ENCODE measurements around the gene HTT. TPM values are rescaled to one million over a fixed set of nuclear protein-coding genes. Genes with fewer than 3 reads are reported as not detected.

HTT gene
- total RNA-seq, 1 experiment from 2014 or later: 64.4 TPM

- no peak overlapping the region for H2AFZ ChIP-seq (ENCODE audit: low read length)
- peaks cover 8% of the 10 kb centered on the region; the same call in 1 of the 2 replicates for H3K79me2 ChIP-seq (ENCODE audit: insufficient read depth, low read length)
- no peak overlapping the region for H3K14ac ChIP-seq (ENCODE audit: insufficient read depth, low read length)
- H2AK5ac ChIP-seq (ENCODE audit: insufficient read length, low read length): no peak overlapping the region
- TF ChIP-seq CTCF (conservative IDR thresholded peaks at IDR 0.05): no peak
- H3K9ac ChIP-seq (ENCODE audit: extremely low read depth, insufficient read length, low read length): no peak overlapping the region
- H4K91ac ChIP-seq (ENCODE audit: insufficient read length, low read depth, low read length): no peak overlapping the region
- no peak overlapping the region for H3T11ph ChIP-seq (ENCODE audit: low read length)
- no peaks in the 10 kb centered on the region for H3K9me3 ChIP-seq (ENCODE audit: control insufficient read depth, low read depth, low read length)
- no peak overlapping the region for H4K8ac ChIP-seq (replicated peaks; ENCODE audit: insufficient read length, low read depth, low read length)
- no peaks in the 10 kb centered on the region for H3K9me3 Mint-ChIP-seq
- no peak overlapping the region for H3K18ac ChIP-seq (ENCODE audit: insufficient read length, low read depth, low read length)
- no peak overlapping the region for H3K27ac Mint-ChIP-seq
- no peak overlapping the region for H3K56ac ChIP-seq (ENCODE audit: insufficient read length, low read depth, low read length)
- H2BK5ac ChIP-seq (ENCODE audit: insufficient read length, low read length): no peak overlapping the region
- H3K4me1 Mint-ChIP-seq: no peaks in the 10 kb centered on the region
- no peak overlapping the region for H2BK20ac ChIP-seq (ENCODE audit: low read depth, low read length, poor library complexity, severe bottlenecking)
- H3K4ac ChIP-seq (ENCODE audit: low read depth, low read length): no peak overlapping the region
- no peak overlapping the region for H2BK120ac ChIP-seq (ENCODE audit: low read depth, low read length, poor library complexity, severe bottlenecking)
- no peak overlapping the region for H2BK12ac ChIP-seq (ENCODE audit: insufficient read length, low read depth, low read length)
- no peak overlapping the region for H3K23ac ChIP-seq (ENCODE audit: insufficient read length, low read depth, low read length)
- DNase-seq: no peak
- H3K27ac ChIP-seq (ENCODE audit: insufficient read length, low read depth, low read length): no peak overlapping the region
- no peaks in the 10 kb centered on the region for H3K79me1 ChIP-seq (ENCODE audit: insufficient read depth, low read depth, low read length, poor library complexity, severe bottlenecking)
- WGBS (ENCODE audit: extremely low coverage, insufficient read length, low lambda C conversion rate): no CpG with 5 or more reads among the region's 4 CpGs
- no peak overlapping the region for H4K5ac ChIP-seq (ENCODE audit: insufficient read length, low read depth, low read length)
- no peaks in the 10 kb centered on the region for H3K27me3 ChIP-seq (ENCODE audit: insufficient read depth, low read length)
- H3K4me2 ChIP-seq (ENCODE audit: insufficient read depth, insufficient read length, low read length): no peak overlapping the region
- H3K23me2 ChIP-seq (ENCODE audit: insufficient read length, low read depth, low read length, poor library complexity, severe bottlenecking): no peaks in the 10 kb centered on the region
- no peaks in the 10 kb centered on the region for H3K27me3 Mint-ChIP-seq (ENCODE audit: low read depth)
- H3K36me3 Mint-ChIP-seq (ENCODE audit: insufficient read depth in 1 of 3, low read depth in 3 of 3): peaks cover 14 to 41% (median 35%) of the 10 kb centered on the region in 3 experiments
- H3K4me1 ChIP-seq (ENCODE audit: insufficient read depth, low read length): no peaks in the 10 kb centered on the region
- H4K20me1 ChIP-seq (ENCODE audit: control insufficient read depth, insufficient read depth, insufficient read length): no peaks in the 10 kb centered on the region
- no peak overlapping the region for H3K4me3 Mint-ChIP-seq
- H2BK15ac ChIP-seq (ENCODE audit: low read depth, low read length): no peak overlapping the region
Measured at GRCh38 chr4:3087115-3087797, 12.8 kb downstream of the HTT start.
